H1 (cell line): Measurements from ENCODE around the gene LIPG.

Source experiments
- CTCF ChIP-seq, 3 experiments: IDR thresholded peaks; 1 replicate in 2 of 3; 2 replicates in 1 of 3; pipeline versions ENCODE4 v1.5.1 to v1.6.1; 2011; ENCODE audit warnings: low read length in 3 of 3, mild to moderate bottlenecking in 3 of 3, inconsistent platforms in 2 of 3, low read depth in 1 of 3, moderate library complexity in 1 of 3; ENCODE audit not compliant: insufficient read depth in 1 of 3; ENCODE audit errors: control extremely low read depth in 1 of 3
- NRF1 ChIP-seq: IDR thresholded peaks from 2 replicates; pipeline ENCODE4 v1.6.1; 2011; ENCODE audit warnings: mild to moderate bottlenecking, low read depth, low read length, improper control_type of control experiment

GRCh38 chr18:49565101-49565500, 3.2 kb downstream of the LIPG start:
- TF ChIP-seq CTCF (IDR thresholded peaks at IDR 0.05; ENCODE audit: control extremely low read depth in 1 of 3, insufficient read depth in 1 of 3, low read depth in 1 of 3, low read length in 3 of 3) = no peak
- TF ChIP-seq NRF1 = no peak
